ENCODE measurements around the gene ADCY2. TPM values are rescaled to one million over a fixed set of nuclear protein-coding genes. Genes with fewer than 3 reads are reported as not detected.
A peak's percentile ranks its signal among the peaks of the same experiment; 100 is the strongest.

The ADCY2 gene
- total and polyA plus RNA-seq, 2 of the 13 experiments (the other 11 are each of a cell fraction or from before 2014, with no cell fraction given) = not detected

- no TSS peak for BruUV-seq (replicated peaks)
- no peak overlapping the region for H3K4me3 ChIP-seq (replicated peaks in 1 of 3; ENCODE audit: insufficient read depth in 1 of 3, low read depth in 2 of 3, low read length in 3 of 3)
- H3K9ac ChIP-seq (ENCODE audit: insufficient read depth, low read depth, low read length) = no peak overlapping the region
- H3K27ac ChIP-seq (ENCODE audit: extremely low read length, insufficient read depth, low read length) = no peak overlapping the region
- TF ChIP-seq ATF7 (IDR thresholded peaks at IDR 0.05) = peak; percentile 66
- no peak for TF ChIP-seq ATF7 (CRISPR knock-in tag; IDR thresholded peaks at IDR 0.05)
- no peak for TF ChIP-seq ZNF598 (CRISPR knock-in tag; IDR thresholded peaks at IDR 0.05; ENCODE audit: borderline replicate concordance)
- peak; percentile 76 for TF ChIP-seq CREB1 (IDR thresholded peaks at IDR 0.05)
- no peak for TF ChIP-seq CREB1 (CRISPR knock-in tag; IDR thresholded peaks at IDR 0.05)
- no peaks in the 10 kb centered on the region for H3K4me1 ChIP-seq (ENCODE audit: insufficient read depth, low read length)
- H3K4me2 ChIP-seq (ENCODE audit: low read depth, low read length) = no peak overlapping the region
- no peaks in the 10 kb centered on the region for H3K9me3 ChIP-seq (ENCODE audit: low read length)
- no peak for DNase-seq (ENCODE audit: low spot score)
- no peak for FAIRE-seq
- WGBS (ENCODE audit: low lambda C conversion rate) = 5% methylated on average over 3 of the region's 3 CpGs
- H3K27me3 ChIP-seq (ENCODE audit: control insufficient read depth in 1 of 2, insufficient read depth in 2 of 2, low read length in 2 of 2) = peaks cover 0 to 21% of the 10 kb centered on the region in 2 experiments; a peak in 3 of 5 replicates
- H2AFZ ChIP-seq (ENCODE audit: low read length) = no peak overlapping the region
- H3K79me2 ChIP-seq (ENCODE audit: insufficient read depth, low read length) = no peaks in the 10 kb centered on the region
- intact Hi-C loops (cut with micrococcal nuclease; ENCODE audit: unreplicated experiment) (no loop called here), in situ Hi-C loops (cut with HindIII; ENCODE audit: extremely low pct_ligation_motif_present, low pct_unique_long_range_greater_than_20kb) (no loop called here)
- CTCF ChIA-PET (ENCODE audit: low intra/inter-chr PET ratio, low total read pairs) = no interaction called here
- ATAC-seq = no peak
- no peaks in the 10 kb centered on the region for H3K36me3 ChIP-seq (replicated peaks in 1 of 2; ENCODE audit: control insufficient read depth in 1 of 2, insufficient read depth in 2 of 2, low read length in 2 of 2)
- POLR2A ChIA-PET = no interaction called here
- H4K20me1 ChIP-seq (ENCODE audit: insufficient read depth, low read length) = no peaks in the 10 kb centered on the region
Observed at GRCh38 chr5:7813576-7813975, 417.6 kb downstream of the ADCY2 start.

DNA sequence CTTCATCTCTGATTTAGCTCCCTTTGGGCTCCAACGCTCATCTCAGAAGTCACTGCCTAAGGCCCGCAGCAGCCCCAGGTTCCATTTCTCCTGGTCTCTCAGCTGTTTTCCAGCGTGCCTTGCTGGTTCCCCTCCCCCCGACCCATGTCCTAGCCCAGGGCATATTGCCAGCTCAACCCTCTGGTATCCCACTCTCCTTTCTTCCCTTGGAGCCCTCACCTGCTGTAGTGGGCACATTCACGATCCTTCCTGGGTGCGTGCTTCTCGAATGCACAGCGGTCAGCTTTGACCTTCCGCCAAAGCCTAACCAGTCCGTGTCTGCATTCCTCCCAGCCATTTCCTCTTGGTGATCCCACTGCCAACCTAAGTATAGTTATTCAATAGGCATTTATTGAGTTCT lies 418.9 kb downstream of the ADCY2 start:
- CTCF ChIA-PET (ENCODE audit: low intra/inter-chr PET ratio, low total read pairs) = no interaction called here
- no TSS peak for BruUV-seq (replicated peaks)
- Histone ChIP-seq H3K9me3 (ENCODE audit: low read length) (no peaks in the 10 kb centered on the region), H2AFZ (ENCODE audit: low read length) (no peak overlapping the region), H3K36me3 (replicated peaks in 1 of 2; ENCODE audit: control insufficient read depth in 1 of 2, insufficient read depth in 2 of 2, low read length in 2 of 2) (no peaks in the 10 kb centered on the region), H3K9ac (ENCODE audit: insufficient read depth, low read depth, low read length) (no peak overlapping the region), H4K20me1 (ENCODE audit: insufficient read depth, low read length) (no peaks in the 10 kb centered on the region), H3K4me1 (ENCODE audit: insufficient read depth, low read length) (no peaks in the 10 kb centered on the region), H3K27me3 (ENCODE audit: control insufficient read depth in 1 of 2, insufficient read depth in 2 of 2, low read length in 2 of 2) (peaks cover 0 to 25% of the 10 kb centered on the region in 2 experiments; a peak in 3 of 5 replicates), H3K4me3 (replicated peaks in 1 of 3; ENCODE audit: insufficient read depth in 1 of 3, low read depth in 2 of 3, low read length in 3 of 3) (no peak overlapping the region), H3K27ac (ENCODE audit: extremely low read length, insufficient read depth, low read length) (no peak overlapping the region), H3K79me2 (ENCODE audit: insufficient read depth, low read length) (no peaks in the 10 kb centered on the region), H3K4me2 (ENCODE audit: low read depth, low read length) (no peak overlapping the region)
- 46% methylated on average over 10 of the region's 10 CpGs for WGBS (ENCODE audit: low lambda C conversion rate)
- DNase-seq (ENCODE audit: low spot score) = no peak
- in situ Hi-C loops (cut with HindIII; ENCODE audit: extremely low pct_ligation_motif_present, low pct_unique_long_range_greater_than_20kb) (no loop called here), intact Hi-C loops (cut with micrococcal nuclease; ENCODE audit: unreplicated experiment) (no loop called here)
- no peak for FAIRE-seq
- ATAC-seq = no peak
- POLR2A ChIA-PET = no interaction called here
- no peak for TF ChIP-seq KDM4B (CRISPR knock-in tag; IDR thresholded peaks at IDR 0.05)
- TF ChIP-seq, protein P1, sequence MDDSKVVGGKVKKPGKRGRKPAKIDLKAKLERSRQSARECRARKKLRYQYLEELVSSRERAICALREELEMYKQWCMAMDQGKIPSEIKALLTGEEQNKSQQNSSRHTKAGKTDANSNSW (CRISPR knock-in tag; IDR thresholded peaks at IDR 0.05; ENCODE audit: borderline replicate concordance) = no peak
- TF ChIP-seq ZMAT3 (CRISPR knock-in tag; conservative IDR thresholded peaks at IDR 0.05) = no peak
- TF ChIP-seq ATF4 (CRISPR knock-in tag; IDR thresholded peaks at IDR 0.05) = no peak
- TF ChIP-seq ISL2 (CRISPR knock-in tag; IDR thresholded peaks at IDR 0.05) = no peak
- TF ChIP-seq ZFP90 (CRISPR knock-in tag; IDR thresholded peaks at IDR 0.05; ENCODE audit: borderline replicate concordance) = no peak
- TF ChIP-seq, protein P2, sequence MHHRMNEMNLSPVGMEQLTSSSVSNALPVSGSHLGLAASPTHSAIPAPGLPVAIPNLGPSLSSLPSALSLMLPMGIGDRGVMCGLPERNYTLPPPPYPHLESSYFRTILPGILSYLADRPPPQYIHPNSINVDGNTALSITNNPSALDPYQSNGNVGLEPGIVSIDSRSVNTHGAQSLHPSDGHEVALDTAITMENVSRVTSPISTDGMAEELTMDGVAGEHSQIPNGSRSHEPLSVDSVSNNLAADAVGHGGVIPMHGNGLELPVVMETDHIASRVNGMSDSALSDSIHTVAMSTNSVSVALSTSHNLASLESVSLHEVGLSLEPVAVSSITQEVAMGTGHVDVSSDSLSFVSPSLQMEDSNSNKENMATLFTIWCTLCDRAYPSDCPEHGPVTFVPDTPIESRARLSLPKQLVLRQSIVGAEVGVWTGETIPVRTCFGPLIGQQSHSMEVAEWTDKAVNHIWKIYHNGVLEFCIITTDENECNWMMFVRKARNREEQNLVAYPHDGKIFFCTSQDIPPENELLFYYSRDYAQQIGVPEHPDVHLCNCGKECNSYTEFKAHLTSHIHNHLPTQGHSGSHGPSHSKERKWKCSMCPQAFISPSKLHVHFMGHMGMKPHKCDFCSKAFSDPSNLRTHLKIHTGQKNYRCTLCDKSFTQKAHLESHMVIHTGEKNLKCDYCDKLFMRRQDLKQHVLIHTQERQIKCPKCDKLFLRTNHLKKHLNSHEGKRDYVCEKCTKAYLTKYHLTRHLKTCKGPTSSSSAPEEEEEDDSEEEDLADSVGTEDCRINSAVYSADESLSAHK (CRISPR knock-in tag; IDR thresholded peaks at IDR 0.05; ENCODE audit: borderline replicate concordance) = no peak
- TF ChIP-seq ZNF101 (CRISPR knock-in tag; IDR thresholded peaks at IDR 0.05; ENCODE audit: borderline replicate concordance, low read depth) = no peak
- no peak for TF ChIP-seq STAT6 (CRISPR knock-in tag; IDR thresholded peaks at IDR 0.05; ENCODE audit: borderline replicate concordance)
